COR-L47 (cell line): ENCODE results near the gene TEX30.
"Not testable (repeated sequence)": the region's sequence is repeated elsewhere in the genome, so short reads cannot be mapped to it uniquely, and the experiment has no call there.

Experiments
- DNase-seq: peaks from one replicate; lab custom pipeline; 2025; lab: John Stamatoyannopoulos, UW

TEX30 gene

GRCh38 chr13:102773441-102774213 is at the start of gene TEX30:
TEX30 (minus strand) TSS chr13:102773786; CDS start chr13:102770026, 3,760 bp downstream.
- DNase-seq = peak; percentile 77

GRCh38 chr13:102817907-102818306 is 44.3 kb upstream of the TEX30 start:
- no peak for DNase-seq

GRCh38 chr13:102817241-102817640 is 43.7 kb upstream of the TEX30 start:
- DNase-seq = no peak

- no peak for DNase-seq
Observed at GRCh38 chr13:102816708-102817107, 43.1 kb upstream of the TEX30 start.

- no peak for DNase-seq
Observed at GRCh38 chr13:102815788-102816187, 42.2 kb upstream of the TEX30 start.

DNA sequence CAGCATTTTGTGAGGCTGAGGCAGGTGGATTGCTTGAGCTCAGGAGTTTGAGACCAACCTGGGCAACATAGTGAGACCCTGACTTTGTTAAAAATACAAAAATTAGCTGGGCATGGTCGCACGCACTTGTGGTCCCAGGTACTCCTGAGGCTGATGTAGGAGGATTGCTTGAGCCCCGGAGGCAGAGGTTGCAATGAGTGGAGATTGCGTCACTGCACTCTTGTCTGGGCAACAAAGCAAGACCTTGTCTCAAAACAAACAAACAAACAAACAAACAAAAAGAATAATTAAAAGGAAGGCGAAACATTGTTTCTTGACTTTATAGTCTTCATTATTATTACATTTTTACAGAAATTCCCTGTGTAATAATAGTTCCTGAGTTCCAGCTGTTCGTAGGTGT is 41.2 kb upstream of the TEX30 start:
- DNase-seq = no peak

DNA sequence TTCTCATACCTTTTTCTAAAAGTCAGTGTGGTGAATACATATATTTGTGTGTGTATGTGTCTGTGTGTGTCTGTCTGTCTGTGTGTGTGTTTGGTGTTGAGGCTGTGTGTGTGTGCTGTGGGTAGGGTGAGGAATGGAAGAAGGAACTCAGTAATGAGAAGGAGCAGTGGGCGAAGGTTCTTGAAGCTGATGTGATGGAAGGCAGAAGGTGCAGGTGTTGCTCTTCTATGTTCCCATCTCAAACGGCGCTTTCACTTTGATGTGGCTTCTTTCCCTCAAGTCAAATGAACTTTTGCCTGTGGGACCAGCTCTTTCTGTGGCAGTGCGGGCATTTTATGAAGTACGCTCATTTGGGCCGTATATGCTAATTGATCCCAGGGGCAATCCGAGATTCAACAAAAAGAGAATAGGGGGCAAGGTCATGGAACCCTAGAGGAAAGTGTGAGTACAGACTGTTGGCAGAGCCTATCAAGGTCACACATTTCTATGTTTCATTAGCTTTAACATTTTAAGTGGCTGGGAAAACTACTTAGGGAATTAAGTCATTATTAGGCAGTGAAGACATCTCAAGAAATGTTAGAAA is 40.5 kb upstream of the TEX30 start:
- no peak for DNase-seq

GRCh38 chr13:102812611-102813287 is 39.2 kb upstream of the TEX30 start:
- DNase-seq = no peak

GRCh38 chr13:102807699-102808098 is 34.1 kb upstream of the TEX30 start:
- no peak for DNase-seq

DNA sequence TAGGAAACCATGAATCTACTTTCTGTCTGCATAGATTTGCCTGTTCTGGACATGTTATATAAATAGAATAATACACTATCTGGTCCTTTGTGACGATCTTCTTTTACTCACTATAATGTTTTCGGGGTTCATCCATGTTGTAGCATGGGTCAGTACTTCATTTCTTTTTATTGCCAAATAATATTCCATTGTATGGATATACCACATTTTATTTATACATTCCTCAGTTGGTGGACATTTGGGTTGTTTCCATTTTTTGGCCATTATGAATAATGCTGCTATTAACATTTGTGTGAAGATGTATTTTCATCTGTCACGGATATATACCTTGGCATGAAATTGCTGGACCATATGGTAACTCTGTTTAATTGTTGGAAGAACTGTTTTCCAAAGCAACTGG is 32.1 kb upstream of the TEX30 start:
- no peak for DNase-seq

DNA sequence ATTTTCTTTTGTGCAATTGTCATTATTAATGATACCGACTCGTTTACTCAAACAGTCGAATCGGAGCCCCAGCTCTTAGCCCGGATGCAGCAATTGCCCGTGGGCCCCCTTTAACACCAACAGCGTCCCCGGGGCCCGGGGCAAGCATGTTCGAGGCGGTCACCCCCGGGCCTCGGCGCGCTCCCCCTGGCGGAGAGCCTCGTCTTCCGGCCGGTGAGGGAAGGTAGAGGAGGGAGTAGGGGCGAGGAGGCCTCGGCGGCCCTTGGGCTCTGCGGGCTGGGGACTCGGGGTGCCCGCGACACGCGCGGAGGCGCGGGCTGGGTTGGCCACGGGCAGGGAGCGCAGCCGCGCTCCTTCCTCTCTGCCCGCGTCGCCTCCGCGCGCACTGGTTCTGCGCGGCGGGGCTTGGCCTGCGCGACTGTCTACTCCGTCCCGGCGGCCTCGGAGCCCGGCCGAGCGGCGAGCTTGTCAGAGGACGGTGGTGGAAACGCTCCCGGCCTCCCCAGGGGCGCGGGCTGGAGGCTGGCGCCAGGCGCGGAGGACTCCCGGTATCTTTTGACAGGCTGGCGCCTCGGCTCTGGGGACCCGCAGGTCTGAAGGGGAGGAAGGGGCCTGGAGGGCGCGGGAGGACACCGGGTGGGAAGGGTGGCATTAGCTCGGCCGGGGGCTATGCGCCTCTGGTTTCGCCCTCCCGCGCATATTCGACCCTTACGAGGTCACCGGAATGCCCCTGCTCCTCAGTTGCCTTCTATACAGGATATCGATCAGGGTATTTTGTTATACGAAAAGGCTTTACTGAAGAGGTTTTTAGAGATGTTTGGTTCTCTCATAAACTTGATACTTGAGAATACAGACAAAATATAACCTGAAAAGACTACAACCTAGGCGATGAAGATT is 26.8 kb upstream of the TEX30 start:
- DNase-seq = peak; percentile 63

DNA sequence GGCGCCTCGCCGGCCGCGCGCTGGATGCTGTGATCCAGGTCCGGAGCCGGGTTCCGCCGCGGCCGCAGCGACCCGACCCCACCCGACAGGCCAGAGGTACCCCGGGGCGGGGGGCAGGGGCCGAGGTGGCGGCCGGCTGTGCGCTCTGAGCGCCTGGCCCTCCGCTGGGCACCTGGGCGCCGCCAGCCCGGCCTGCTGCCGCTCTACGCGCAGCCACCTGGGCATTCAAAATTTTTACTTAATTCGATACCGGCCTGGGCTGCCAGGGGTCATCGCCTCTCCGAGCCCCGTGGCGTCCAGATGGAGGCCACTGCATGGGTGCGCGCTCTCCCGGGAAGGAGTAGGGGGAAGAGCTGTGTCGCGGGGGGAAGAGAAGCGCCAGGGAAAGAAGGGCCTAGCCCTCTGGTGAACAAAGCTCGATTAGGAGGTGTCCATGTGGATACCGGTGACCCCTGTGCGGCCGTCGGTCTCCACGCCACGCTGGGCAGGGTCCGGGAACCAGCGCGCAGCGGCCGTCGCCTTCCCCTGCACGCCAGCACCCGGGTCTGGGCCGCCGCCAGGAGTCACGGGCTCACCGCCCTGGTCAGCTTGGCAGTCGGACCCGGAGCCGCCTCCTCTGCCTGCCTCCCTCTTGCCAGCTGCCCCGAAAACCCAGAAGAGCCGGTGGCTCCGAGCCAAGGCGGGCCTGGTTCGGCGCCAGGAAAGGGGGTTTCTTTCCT is 26.0 kb upstream of the TEX30 start:
- peak; percentile 23 for DNase-seq

DNA sequence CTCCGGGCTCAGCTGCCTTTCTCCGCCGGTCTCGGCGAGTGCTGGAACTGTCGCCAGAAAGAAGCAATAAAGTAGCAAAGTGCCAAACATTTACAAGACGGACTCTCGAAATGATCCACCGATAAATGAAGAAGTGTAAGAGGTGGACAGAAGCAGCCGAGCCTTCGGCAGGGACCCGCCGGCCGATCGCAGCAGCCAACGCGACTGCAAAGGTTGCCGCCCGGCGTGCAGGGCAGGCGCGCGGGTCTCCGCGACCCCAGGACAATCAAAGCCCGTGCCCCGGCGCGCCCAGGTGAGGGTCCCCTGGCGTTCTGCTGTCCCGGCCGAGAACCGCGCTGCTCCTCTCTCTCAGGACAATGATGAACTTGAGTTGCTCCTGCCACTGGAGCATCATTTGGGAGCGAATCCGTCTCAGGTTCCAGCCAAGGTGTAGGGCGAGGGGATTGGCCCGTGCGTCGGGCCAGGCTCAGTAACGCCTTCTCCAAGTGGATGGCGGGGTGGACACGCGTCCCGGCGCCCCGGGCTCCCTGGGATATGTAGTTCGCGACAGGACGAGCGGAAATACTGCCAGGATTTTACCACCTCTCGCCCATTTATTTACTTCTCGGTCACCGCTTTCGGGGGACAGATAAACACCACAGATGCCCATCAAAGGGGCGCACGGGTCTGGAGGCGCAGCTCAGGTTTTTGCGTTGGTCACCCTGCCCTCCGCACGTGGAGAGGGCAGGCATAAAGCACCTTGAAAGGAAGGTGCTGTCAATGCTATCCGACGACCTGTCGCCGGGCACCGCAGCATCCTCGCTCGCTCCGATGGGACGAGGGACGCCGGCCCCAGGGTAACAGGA is 25.2 kb upstream of the TEX30 start, which contains the start of the genes BIVM and POGLUT2:
Gene BIVM (plus strand): TSS at position 539 of the 845 bp plus-strand sequence. CDS start 8,149 bp downstream, outside the sequence.
Gene POGLUT2 (minus strand): TSS at position 396 of the 845 bp plus-strand sequence. CDS start 306 bp downstream, at position 90.
- peak; percentile 86 for DNase-seq

DNA sequence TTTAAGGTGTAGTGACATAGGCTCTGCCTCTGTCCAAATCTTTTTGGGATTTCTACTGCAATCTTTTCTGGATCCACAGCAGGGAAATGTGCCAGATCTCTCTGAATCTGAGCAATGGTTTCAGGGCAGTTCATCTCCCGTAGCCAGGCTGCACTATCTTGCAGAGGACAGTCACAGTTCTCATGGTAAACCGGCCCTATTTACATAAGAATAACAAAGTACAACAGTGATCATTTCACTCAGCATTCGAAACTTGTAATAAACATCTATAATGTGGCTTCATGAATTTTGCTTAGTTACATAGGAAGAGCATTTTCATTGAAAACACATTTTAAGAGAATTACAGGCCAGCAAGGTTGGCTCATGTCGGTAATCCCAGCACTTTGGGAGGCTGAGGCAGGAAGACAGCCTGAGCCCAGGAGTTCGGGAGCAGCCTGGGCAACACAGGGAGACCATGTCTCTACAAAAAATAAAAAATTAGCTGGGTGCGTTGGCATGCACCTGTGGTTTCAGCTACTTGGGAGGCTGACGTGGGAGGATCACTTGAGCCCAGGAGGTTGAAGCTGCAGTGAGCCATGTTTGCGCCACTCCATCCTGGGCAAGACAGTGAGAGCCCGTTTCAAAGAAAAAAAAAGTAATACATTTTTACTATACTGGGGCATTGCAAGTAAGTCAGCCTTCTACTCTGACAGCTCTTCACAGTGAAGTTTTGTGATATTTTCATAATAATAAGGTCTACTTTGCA is 20.2 kb upstream of the TEX30 start:
- DNase-seq = no peak

GRCh38 chr13:102792396-102792795 is 18.8 kb upstream of the TEX30 start:
- DNase-seq = no peak

- no peak for DNase-seq
Observed at GRCh38 chr13:102788683-102789082, 15.1 kb upstream of the TEX30 start.

- no peak for DNase-seq
Observed at GRCh38 chr13:102784483-102784882, 10.9 kb upstream of the TEX30 start.

DNA sequence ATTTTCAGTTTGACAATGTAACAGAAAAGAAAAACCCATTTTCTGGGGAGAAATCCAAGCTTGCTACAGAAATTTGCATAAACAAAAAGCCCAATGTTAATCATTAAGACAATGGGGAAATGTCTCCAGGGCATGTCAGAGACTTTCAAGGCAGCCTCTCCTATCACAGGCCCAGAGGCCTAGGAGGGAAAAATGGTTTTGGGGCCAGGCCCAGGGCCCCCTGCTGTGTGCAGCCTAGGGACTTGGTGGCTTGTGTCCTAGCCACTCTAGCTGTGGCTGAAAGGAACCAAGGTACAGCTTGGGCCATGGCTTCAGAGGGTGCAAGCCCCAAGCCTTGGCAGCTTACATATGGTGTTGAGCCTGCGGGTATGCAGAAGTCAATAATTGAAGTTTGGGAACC is 8.0 kb upstream of the TEX30 start:
- no peak for DNase-seq

GRCh38 chr13:102780656-102781055 is 7.1 kb upstream of the TEX30 start:
- not testable (repeated sequence) for DNase-seq
